HG03575 (cell line): ENCODE results near the gene OPCML.
"Not testable (repeated sequence)": the region's sequence is repeated elsewhere in the genome, so short reads cannot be mapped to it uniquely, and the experiment has no call there.

ENCODE experiments used
- ATAC-seq: cut with Tn5 transposase; IDR thresholded peaks from one replicate; pipeline ENCODE4 v1.9.1; 2021; ENCODE audit not compliant: unreplicated experiment, insufficient number of reproducible peaks, low FRiP score; ENCODE audit errors: extremely low read depth

Gene OPCML

GRCh38 chr11:132423266-132423665 lies 1109.0 kb downstream of the OPCML start:
- no peak for ATAC-seq

GRCh38 chr11:132422722-132423121 lies 1109.6 kb downstream of the OPCML start:
- no peak for ATAC-seq

- no peak for ATAC-seq
These were observed 1110.7 kb downstream of the OPCML start for GRCh38 chr11:132421555-132421954.

- ATAC-seq: no peak
These were observed 1117.8 kb downstream of the OPCML start for GRCh38 chr11:132414451-132414850.

GRCh38 chr11:132410383-132410782 lies 1121.9 kb downstream of the OPCML start:
- no peak for ATAC-seq

- no peak for ATAC-seq
These were observed 1122.5 kb downstream of the OPCML start for GRCh38 chr11:132409573-132410355.

- ATAC-seq: no peak
These were observed 1123.4 kb downstream of the OPCML start for GRCh38 chr11:132408877-132409276.

- no peak for ATAC-seq
These were observed 1126.6 kb downstream of the OPCML start for GRCh38 chr11:132405728-132406127.

GRCh38 chr11:132402071-132402684 lies 1130.1 kb downstream of the OPCML start:
- peak; percentile 61 for ATAC-seq

- ATAC-seq: no peak
These were observed 1136.0 kb downstream of the OPCML start for GRCh38 chr11:132396318-132396717.

GRCh38 chr11:132395434-132395833 lies 1136.9 kb downstream of the OPCML start:
- ATAC-seq: no peak

GRCh38 chr11:132379540-132379939 lies 1152.8 kb downstream of the OPCML start:
- ATAC-seq: no peak

GRCh38 chr11:132373405-132374143 lies 1158.7 kb downstream of the OPCML start:
- ATAC-seq: no peak

GRCh38 chr11:132370114-132370513 lies 1162.2 kb downstream of the OPCML start:
- ATAC-seq: not testable (repeated sequence)

- ATAC-seq: no peak
These were observed 1165.0 kb downstream of the OPCML start for GRCh38 chr11:132367293-132367692.

GRCh38 chr11:132365650-132366049 lies 1166.7 kb downstream of the OPCML start:
- ATAC-seq: no peak
